ENCODE measurements around the gene NGB.
"Not testable (repeated sequence)": the region's sequence is repeated elsewhere in the genome, so short reads cannot be mapped to it uniquely, and the experiment has no call there.

Gene NGB, protein sequence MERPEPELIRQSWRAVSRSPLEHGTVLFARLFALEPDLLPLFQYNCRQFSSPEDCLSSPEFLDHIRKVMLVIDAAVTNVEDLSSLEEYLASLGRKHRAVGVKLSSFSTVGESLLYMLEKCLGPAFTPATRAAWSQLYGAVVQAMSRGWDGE

DNA sequence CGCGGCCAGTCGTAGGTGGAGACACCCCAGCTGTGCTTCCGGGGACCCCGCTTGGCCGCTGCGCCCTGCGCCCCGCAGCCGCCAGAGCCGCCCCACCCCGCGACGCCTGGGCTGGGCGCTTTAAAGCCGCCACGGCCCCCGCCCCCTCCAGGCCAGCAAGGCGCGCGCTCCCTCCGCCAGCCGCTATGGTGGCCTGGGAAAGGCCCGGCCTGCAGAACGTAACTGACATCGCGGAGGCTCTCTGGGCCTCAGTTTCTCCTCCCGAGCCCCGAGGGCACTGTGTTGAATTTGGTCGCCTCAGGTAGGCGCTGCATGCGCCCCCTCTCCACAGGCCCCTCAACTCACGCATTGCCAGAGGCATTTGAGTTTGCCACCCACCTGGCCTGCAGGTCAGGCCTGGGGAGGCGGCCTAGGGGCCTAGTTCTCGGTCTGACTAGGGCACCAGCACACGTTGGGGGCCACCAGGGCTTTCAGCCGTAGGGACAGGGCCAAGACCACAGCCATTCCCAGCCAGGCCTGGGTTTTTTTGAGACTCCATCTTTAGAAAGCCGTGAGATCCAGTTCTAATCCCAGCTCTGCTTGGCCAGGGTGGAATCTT is at the start of gene NGB:
Gene NGB (minus strand): TSS at position 94 of the 598 bp plus-strand sequence. CDS start 269 bp downstream, outside the sequence.
- no peak for ATAC-seq

DNA sequence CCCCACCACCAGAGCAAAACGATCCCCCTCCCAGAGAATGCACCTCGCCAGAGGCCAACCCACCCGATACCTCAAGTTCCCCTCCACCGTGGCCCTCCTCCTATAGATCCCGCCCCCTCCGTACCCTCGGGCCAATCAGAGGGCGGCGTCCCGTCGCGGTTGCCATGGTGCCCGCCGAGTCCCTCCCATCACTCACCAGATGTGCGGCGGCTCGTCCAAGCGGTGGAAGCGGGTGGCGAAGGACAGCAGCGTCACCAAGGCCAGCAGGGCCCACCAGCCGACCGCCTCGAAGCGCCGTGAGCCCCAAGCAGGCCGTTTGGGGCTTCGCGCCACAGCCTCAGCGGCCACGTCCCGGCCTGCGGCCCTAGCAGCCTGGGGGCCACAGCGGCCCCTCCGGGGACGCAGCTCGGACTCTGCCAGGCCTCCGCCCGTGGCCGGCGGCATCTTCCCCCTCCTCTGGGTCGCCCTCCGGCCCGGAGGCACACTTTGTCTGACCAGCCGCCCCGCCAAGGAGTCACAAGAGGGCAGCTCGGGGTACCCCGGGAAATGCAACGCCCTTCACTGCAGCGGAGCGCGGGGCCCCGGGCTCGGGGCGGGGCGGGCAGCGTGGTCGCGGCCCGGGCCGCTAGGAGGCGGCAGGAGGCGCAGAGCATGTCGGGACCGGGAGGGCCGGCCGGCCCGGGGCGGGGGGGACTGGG is 49.4 kb upstream of the NGB start, which contains the start of gene POMT2:
Gene POMT2 (minus strand): TSS at position 646 of the 698 bp plus-strand sequence. CDS start 202 bp downstream, at position 444.
- peak; percentile 64 to 65 for ATAC-seq

DNA sequence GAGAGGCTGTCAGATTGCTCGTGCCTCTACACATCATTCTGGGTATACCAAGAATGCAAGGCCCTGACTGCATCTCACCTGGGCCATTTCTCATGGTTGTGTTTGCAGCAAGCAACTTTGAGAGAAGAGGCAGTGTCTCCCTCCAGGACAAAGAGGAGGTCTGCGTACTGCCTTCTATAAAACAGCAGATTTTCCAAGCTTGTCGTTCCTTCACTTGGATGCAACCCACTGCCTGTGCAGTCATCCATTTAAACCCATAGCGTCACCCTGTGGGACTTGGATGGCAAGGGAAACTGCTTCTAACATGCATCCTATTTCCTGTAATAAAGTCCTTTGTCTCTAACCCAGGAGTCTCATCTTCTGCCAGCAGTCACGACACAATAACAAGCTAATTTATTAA is 48.4 kb upstream of the NGB start:
- no peak for ATAC-seq

DNA sequence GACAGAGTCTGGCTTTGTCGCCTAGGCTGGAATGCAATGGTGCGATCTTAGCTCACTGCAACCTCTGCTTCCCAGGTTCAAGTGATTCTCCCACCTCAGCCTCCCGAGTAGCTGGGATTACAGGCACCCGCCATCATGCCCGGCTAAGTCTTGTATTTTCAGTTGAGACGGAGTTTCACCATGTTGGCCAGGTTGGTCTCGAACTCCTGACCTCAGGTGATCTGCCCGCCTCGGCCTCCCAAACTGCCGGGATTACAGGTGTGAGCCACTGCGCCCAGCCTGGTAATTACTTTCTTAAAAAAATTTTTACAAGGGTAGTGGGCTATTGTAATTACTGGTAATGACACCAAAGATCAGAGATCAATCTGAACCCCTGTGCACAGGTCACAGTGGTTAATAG is 47.8 kb upstream of the NGB start:
- not testable (repeated sequence) for ATAC-seq

DNA sequence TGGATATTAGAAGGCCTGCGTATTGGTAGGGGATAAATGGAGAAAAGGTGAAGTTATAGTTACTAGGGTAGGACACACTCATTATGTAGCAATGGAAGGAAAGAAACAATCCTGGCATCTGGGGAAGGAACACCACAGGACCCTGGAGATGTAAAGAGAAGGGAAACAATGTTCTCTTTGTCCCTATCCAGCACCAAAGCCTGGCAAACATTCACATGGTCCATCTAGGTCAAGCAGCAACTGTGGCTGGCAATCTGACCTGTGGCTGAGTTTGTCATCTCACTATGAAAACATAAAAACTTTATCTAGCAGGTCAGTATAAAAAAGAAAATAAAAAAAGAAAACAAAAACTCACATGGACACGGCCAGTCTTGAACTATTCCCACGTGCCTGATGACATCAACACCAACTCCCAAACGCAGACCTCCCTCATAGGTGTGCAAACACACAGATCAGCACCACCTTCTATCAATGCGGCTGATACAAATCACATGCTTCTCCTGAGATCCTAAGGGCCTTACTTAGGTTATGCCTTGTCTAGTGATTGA is 47.1 kb upstream of the NGB start:
- ATAC-seq, result no peak

DNA sequence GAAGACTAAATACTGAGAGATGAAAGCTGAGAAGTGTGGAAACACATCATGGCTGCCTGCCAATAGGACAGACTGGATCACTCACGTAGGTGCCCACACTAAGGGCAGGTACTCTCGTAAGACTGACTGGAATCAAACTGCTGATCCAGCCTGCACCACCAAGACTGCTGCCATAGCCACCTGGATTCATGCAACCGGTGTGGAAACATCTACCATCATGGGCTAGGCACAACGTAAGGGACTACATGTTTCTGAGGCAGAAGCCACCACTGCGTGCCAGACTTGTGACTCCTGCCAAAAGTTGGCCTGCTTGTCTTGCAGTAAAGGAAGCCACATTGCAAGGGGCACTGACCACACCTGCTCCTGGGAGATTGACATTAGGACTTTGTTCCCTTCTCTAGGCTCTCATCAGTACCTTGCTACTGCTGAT is 45.9 kb upstream of the NGB start:
- no peak for ATAC-seq

DNA sequence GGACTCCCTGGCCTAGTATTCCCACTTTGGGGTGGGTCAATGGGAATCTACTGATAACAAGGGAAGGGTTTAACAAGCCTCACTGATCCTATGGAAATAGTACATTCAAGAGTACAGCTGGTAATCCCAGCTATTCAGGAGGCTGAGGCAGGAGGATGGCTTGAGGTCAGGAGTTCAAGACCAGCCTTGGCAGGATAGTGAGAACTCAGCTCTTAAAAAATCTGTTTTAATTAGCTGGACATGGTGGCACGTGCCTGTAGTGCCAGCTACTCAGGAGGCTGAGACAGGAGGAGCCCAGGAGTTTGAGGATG is 45.1 kb upstream of the NGB start:
- no peak for ATAC-seq

DNA sequence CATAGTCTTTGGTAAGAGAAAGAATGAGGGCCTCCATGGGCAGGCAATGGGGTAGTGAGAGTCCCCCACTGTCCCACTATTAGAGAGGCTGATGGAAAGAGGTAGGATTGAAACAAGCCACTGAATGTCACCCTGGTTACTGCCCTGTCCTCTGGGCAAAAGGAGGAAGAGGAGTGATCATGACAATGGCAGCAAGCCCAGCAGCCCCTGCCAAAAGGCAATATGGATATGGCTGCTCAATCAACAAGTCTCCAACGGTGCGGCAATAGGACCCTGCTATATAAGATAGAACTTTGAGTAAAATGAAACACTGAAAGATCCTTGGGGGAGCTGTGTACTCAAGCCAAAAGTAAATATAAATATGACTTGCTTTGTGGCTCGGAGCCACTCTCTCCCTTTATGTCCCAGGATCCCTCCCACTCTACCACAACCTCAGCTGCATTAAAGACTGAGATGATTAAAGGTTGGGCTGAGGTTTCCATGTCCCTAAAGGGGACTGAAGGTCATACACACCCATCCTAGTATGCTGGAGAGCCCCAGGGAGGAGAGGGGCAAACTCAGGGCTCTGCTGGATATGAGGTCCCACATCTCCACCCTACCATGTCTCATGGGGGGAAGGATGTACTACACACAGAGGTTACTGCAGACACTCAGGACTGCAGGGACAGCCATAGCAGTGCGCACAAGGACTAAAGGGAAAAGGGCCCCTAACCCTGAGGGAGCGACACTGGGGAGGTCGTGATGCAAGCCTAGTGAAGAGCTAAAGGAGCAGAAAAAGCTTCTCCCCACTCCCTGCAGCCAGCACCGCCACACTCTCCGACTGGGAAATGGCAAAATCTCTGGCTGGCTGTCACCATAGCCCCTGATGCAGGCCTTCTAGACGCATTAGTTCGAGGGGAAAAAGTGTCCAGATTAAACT is 43.8 kb upstream of the NGB start:
- ATAC-seq, result no peak

DNA sequence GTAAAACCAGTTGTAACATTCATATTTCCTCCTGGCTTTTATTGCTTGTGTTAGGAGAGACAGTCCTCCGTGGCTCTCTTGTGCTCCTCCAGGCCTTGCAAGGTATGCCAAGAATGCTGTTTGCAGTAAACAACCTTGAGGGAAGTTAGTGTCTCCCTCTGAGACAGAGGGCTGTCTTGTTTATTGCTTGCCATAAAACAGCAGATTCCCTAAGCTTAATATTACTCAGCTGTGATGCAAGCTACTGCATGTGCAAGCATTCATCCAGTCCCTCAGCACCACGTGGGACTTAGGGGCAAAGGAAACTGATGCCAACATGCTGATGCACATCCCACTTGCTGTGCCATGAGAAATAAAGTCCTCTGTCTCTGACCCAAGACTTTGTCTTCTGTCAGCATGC is 43.0 kb upstream of the NGB start:
- no peak for ATAC-seq

DNA sequence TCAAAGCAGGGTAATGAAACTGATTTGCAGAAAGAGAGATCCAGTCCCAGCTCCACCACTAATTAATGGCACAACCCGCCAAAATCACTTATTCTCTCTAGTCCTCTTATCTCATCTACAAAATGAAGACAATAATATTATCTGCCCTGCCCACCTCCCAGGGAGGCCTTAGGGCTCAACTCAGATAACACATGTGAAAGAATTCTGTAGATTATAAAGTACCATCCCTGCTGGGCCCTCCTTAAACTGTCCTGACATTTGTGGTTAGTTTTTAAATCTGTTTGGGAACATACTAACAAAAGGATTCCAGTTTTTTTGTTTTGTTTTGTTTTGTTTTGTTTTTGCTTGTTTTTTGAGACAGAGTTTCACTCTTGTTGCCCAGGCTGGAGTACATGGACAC is 42.4 kb upstream of the NGB start:
- no peak for ATAC-seq

DNA sequence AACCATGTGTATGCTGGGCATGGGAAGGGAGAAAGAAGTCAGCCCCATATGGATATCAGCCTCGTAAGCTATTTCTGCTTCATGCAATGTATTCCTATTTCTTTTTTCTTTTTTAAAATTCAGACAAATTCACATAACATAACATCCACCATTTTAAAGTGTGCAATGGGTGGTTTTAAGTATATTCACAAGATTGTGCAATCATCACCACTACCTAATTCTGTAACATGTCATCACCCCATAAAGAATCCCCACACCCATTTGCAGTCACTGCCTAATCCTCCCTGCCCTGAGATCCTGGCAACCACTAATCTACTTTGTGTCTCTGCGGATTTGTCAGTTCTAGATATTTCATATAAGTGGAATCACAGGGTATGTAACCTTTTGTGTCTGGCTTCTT is 40.2 kb upstream of the NGB start:
- no peak for ATAC-seq

DNA sequence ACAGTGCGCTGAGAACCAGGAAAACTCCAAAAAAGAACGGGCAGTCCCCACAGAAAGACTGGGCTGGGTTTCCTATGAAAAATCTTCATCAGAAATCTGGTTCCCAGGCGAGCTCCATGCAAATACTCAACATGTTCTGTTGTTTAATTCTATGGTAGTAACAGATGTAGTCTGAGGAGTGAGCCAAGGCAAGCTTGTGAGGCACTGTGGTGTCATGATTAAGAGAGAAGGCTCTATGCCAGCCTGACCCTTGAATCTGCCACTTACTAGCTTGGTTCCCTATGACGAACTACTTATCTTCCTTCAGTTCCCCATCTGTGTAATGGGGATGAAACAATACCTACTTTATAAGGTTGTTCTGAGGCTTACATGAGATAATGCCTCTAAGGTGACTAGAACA is 39.0 kb upstream of the NGB start:
- no peak for ATAC-seq

DNA sequence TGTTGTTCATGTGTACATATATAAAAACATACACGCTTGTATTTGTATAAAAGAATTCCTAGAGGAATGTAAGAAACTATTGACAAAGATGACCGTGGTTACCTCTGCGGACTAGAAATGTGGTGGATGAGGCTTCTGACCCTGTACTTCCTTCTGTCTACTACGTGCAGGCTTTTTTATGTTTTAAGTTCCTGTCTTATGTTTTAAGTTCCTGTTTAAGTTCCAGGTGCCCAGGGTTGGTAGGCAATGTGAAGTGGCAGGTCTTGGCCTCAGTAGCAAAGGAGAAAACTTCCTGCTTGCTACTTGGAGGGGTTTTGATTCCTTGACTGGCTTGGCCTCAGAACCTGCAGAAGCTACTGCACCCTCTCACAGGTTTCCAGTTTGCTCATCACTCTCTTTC is 38.1 kb upstream of the NGB start:
- ATAC-seq, result no peak

DNA sequence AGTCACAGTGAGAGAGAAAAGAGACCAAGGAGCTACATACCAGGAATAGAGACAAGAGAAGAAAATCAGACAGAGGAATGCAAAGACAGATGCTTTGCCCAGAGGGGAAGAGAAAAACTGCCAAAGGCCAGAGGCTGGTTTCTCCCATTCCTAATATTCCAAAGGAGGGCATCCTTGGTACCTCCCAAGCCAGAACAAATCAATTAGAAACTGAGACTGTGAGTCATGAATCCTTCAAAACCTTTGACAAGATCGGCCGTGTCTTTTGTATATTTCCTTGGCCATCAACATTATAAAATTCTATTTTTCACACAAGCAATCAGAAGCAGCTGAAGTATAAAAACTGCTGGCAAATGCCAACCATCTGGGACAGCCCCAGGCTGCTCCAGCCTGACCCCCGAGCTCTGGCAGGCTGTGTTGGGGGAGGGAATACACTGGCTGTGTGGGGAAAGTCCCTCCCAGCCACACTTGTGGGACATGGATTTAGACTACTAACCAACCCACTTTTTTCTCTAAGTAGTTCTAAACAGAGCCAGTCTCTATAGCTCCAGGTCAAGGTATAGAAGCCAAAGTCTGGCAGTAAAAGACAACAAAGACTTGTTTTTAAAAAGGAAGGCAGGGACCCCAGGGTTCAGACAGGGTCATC is 36.0 kb upstream of the NGB start:
- no peak for ATAC-seq

DNA sequence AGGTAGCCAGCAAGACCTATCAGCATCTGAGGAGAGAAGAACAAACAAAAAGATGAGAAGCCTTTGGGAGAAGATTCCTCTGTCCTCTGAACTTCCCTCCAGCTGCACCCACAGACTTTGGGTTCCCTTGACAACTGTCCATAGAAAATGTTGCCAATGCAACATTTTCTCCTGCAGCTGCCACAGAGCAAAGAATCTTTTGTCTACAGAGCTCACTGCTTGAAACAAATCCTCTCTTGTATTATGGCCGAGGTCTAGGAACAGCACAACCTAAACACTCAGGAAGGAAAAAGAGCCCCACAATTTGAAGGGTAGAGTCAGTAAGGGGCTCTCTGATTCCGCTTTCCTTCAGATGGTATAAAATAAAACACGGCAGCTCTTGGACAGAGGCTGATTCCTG is 35.4 kb upstream of the NGB start:
- no peak for ATAC-seq

DNA sequence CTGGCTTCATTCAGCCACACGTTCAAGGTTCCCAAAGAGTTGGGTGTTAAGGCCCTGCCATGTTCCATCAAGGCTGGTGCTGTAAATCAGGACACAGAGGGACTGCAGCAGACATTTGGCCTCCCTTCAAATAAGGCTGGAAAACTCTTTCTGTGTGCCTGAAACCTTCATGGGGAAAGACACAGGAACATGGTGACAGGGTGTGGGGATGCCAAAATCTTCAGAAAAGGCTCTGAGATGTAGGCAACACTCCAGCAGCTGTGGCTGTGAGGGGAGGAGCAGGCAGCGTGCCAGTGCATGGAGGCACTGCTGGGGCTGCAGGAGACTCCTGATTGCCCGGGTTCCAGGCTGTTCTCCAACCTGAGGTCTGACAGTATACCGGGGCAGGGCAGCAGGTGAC is 34.7 kb upstream of the NGB start:
- no peak for ATAC-seq

DNA sequence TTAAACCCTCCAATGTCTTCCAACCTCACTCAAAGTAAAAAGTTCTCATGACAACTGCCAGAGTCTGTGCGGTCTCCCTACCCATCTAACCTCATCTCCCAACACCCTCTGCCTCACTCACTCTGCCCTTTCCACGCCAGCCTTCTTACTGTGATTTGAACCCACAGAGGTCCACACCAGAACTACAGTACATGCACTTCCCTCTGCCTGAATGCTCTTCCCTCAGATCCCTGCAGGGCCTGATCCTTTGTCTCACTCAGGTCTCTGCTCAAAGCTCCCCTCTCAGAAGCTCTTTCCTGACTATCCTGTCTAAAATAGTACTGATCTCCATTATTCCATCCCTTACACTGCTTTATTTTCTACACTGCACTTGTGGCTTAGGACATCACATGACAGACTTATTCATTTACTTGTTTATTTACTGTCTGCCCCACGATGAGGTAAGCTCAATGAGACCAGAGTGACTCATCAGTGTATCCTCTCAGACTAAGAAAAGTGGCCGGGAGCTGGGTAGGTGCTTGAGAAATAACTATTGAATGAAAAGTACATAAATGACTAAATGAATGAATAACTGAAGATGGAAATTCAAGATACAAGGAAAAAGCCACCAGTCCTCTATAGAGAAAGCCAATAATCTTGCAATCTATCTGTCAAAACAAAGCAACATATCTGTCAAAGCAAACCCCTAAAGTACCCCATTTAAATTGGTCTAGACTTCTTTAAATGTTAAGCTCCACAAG is 32.6 kb upstream of the NGB start:
- peak; percentile 78 to 80 for ATAC-seq

DNA sequence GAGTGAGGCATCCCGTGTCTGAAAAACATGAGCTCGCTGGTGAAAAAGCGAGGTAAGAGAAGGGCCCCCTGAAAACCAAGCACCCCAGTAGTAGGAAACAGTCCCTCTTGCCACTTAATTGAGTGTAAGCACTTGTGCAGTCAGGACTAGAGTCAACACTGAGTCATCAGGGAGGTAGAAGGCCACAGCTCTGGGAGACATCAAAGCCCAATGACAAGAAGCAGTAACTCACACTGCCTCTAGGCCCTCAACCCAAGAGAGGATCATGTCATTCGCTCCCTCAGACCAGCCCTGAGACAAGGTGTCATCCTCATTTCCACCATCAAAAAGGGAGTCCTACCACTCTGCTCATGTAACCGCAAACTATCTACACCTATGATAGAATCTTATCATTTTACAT is 31.9 kb upstream of the NGB start:
- ATAC-seq, result peak; percentile 90 to 91

DNA sequence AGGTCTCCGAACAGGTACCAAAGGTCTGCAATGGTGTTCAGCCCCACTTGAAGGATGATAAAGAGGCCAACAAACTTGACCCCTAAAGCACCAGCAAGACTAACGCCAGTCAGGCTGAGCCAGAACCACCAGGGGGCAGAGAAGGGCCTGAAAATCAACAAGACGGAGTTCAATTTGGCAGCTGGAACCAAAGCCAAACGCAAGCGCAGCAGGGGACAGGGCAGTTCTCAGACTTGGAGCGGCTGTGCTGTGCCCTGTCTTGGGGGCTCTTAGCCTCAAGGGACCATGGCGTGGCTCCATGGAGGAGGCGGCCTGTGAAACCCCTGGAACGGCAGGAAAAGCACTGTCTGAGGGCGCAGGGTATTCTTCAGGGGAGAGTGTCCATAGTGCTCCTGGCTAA is 30.1 kb upstream of the NGB start:
- no peak for ATAC-seq

DNA sequence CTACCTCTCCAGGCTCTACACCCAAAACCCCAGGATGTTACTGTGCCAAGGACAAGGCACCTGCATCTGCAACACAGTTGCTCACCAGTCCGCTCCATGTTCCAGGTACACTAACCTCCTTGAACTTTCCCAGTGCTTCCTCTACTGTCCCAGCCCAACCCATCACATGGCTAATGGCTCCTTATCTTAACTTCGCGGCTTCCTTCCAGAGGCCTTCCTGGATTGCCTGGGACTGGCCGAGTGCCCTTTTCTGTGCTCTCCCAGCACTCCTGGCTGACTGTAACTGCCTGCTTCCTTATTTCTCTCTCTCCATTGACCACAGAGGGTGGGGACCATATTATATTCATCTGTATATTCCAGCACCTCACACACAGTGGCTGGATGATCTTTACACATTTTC is 28.8 kb upstream of the NGB start:
- ATAC-seq, result no peak

DNA sequence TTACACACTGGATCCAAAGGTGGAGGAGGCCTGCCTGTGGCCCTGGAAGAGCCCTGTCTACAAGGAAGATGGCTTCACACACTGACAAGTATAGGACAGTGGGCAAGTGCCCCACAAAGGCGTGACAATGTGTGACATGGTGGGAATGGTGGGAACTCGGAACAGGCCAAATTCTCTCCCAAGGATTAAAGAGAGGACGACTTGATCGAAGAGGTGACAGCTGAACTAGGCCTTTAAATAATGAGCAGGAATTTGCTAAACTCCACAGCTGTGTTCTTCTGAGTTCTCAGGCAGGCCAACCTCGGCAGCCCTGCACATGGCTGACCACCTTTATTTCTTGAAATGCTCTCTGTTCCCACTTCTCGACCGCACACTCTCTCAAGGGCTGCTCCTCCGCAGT is 25.9 kb upstream of the NGB start:
- ATAC-seq, result no peak

DNA sequence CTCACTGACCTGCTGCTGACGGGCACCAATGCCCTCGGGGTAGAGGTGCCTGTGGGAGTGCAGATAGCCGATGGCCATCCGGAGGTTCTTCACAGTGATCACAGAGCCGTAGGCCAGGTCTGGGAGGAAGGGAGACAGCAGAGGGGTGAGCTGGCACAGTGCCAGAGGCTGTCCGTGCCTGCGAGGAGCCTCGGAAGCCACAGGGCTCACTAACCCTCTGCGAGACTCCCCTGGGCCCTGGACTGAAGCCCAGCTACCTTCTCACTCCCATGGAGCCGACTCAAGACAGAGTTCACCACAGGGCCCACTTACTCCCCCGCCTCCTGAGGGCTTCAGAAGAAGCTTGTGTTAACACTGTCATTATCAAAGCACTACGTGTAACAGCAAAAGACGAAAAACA is 25.1 kb upstream of the NGB start:
- no peak for ATAC-seq
